GM10266 (cell line): ENCODE measurements around the gene TYMS.

ENCODE experiments used
- DNase-seq: peaks from one replicate; pipeline ENCODE4 v3.0.0; 2012; ENCODE audit errors: extremely low spot score
- TF ChIP-seq, protein P1 (sequence below): IDR thresholded peaks from 2 replicates; pipeline ENCODE4 v1.5.1; 2012; ENCODE audit warnings: mild to moderate bottlenecking, low read depth; ENCODE audit not compliant: control insufficient read depth, insufficient read depth; ENCODE audit errors: missing control alignments

The TYMS gene

DNA sequence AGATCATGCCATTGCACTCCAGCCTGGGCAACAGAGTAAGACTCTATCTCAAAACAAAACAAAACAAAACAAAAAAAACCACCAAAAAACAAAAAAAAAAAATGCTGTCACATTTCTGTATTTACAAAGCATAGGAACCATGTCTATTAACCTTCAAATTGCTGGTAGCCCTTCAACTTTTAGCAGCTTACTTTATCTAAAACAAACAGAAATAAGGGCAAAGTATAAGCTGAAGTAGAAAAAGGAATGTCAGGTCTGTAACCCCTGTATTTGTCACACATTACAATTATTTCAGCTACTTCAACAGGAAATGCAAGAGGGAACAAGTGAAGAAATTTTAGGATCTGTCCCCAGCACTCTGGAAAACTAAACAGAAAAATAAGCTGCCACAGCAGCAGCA, 25.4 kb downstream of the TYMS start:
- no peak for DNase-seq
- TF ChIP-seq, protein P1, sequence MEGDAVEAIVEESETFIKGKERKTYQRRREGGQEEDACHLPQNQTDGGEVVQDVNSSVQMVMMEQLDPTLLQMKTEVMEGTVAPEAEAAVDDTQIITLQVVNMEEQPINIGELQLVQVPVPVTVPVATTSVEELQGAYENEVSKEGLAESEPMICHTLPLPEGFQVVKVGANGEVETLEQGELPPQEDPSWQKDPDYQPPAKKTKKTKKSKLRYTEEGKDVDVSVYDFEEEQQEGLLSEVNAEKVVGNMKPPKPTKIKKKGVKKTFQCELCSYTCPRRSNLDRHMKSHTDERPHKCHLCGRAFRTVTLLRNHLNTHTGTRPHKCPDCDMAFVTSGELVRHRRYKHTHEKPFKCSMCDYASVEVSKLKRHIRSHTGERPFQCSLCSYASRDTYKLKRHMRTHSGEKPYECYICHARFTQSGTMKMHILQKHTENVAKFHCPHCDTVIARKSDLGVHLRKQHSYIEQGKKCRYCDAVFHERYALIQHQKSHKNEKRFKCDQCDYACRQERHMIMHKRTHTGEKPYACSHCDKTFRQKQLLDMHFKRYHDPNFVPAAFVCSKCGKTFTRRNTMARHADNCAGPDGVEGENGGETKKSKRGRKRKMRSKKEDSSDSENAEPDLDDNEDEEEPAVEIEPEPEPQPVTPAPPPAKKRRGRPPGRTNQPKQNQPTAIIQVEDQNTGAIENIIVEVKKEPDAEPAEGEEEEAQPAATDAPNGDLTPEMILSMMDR: no peak

DNA sequence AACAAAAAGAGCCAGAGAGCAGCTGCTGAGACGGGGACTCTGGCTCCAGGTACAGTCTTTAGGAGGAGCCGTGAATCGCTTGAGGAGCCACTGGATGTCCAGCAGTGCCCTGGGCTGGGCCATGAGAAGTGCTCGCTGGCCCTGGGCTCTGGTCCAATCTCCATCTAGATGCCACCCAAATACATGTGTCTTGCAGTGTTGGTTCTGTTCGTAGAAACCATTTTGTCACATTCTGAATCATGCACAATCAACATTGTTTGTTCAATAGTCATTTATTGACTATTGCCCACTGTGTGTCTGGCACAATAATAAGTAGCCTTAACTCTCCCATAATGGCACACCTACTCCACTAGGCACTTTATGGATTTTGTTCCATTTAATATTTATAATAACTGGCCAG, 26.1 kb downstream of the TYMS start:
- TF ChIP-seq, protein P1: no peak
- no peak for DNase-seq

DNA sequence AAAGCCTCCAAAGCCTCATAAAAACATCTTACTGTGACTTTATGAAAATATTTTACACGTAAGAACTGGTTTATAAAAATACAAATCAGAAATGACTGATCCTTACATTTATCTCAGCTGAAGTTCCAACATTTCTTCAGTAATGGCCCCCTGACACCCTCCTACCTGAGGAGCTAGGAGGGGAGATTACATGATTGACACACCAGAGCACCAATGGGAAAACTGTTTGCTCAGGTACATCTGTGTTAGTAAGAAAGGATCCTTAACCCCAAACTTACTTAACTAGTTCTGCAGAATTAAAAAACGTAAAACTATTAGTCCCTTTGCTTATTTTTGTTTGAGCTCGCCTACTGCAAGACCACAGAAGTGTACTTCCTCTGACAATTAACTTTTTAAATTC, 28.0 kb downstream of the TYMS start:
- DNase-seq: no peak
- TF ChIP-seq, protein P1: no peak

DNA sequence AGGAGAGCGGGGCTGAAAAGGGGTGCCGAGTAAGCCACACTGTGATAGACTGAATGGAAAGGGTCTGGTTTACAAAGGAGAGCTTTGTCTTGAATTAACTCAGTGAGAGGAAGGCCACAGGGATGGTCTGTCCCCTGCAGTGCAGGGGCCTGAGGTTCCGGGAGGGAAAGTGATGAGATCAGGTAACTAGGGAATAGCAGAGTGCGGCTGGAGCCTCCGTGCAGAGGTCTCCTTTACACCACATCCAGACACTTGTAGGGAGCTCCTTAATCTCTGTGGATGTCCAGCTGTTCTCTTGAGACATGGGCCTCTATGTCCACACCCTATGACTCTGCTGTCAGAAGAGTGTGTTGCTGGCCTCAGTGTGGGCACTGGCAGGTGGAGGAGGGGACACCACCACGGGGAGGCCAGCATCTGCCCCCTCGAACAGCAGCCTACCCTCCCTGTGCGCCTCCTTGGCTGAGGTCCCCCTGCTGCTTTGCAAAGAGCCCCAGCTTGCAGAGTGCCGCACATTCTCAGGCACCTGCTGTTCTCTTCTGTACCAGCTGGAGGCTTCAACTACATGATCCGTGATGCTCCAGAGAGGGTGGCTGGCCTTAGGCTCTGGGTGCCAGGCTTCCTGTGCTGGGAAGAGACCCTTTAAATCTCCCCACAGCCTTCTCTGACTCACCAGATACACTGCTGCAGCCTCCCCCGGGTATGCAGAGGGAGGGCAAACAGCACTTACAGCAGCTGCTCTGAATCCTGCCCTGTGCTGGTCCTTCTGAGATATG, 29.1 kb downstream of the TYMS start:
- DNase-seq: no peak
- TF ChIP-seq, protein P1: no peak

DNA sequence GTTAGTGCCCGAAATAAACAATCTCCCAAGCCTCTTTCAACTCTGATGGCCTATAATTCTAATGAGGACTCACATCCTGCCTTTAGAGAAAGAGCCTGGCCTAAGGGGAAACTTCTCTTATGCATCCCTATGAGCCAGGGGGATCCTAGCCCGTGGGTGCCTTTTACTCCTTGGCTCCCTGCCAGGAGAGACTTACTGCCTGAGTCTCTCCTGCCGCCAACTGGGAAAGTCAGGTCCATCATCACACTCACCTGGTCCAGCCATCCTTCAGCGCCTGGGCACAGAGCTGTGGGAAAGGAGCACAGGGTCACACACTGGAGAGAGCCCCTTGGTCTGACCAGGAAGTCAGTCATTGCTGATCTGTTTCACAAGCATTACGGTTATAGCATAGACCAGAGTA, 30.9 kb downstream of the TYMS start:
- DNase-seq: no peak
- TF ChIP-seq, protein P1: no peak

DNA sequence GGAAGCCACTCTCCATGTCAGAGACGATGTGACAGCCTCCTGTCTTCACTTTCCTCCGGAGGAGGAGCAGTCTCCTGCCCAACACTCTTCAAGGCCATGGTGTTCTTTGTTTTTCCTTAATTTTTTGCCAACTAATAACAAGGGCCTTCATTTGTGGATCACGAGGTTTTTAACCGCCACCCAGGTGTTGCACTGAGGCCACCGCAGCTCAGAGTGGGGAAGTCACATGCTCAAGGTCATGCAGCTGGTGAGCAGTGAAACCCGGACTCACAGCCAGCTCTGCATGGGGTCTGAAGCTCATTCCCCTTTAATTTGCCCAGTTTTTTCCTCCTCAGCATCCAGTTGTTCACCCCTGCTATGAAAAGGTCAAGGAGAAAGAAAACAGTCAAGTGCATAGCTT, 35.4 kb downstream of the TYMS start:
- TF ChIP-seq, protein P1: no peak
- no peak for DNase-seq

DNA sequence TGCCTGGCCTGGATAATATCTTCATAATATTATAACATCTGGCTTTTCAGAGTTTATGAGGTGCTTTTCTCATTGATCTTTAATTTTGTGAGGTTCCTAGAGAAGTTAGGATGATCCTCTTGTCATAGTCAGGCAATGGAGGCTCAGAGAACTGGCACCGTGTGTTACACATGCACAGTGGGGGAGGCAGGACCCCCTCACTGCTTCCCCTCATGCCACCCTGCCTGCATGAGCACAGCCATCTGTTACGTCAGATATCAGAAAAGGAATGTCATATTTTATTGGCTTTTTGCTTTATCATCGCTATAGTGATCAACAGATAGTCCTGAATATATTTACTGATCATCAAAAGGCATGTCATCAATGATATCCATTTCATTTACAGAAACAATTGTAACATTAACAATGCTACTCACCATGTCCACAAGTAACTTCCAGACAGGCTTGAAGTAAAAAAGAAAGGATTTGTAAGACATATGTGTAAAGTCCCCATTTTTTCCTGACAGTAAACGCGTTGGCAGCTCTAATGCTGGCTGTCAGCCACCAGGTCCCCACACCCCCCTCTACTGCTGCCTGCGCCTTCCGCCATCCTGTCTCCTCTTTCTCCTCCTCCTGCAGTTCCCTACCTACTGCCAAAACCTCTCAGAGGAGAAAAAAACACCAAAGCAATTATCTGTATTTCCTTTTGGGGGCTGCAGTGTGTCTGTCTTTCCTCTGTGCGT, 36.2 kb downstream of the TYMS start:
- no peak for DNase-seq
- TF ChIP-seq, protein P1: no peak
